Esophagus (tissue), 2 donors: ENCODE data around the gene NPAT. TPM values are rescaled to one million over a fixed set of nuclear protein-coding genes. Genes with fewer than 3 reads are reported as not detected.

ENCODE experiments used
- H3K27ac ChIP-seq, 2 donors: one replicate each; pipeline ENCODE4 v1.5.1; 2013; ENCODE audit warnings: low read depth in 2 of 2, mild to moderate bottlenecking in 2 of 2, inconsistent platforms in 1 of 2, low read length in 1 of 2, moderate library complexity in 1 of 2
- H3K27me3 ChIP-seq, 2 donors: one replicate each; pipeline ENCODE4 v1.6.1; 2013; ENCODE audit warnings: low read length in 2 of 2, control low read depth in 1 of 2, mild to moderate bottlenecking in 1 of 2; ENCODE audit not compliant: insufficient read depth in 2 of 2, control insufficient read depth in 1 of 2
- H3K36me3 ChIP-seq, 2 donors: one replicate each; pipeline ENCODE4 v1.6.1; 2013; ENCODE audit warnings: low read length in 1 of 2; ENCODE audit not compliant: control insufficient read depth in 2 of 2, insufficient read depth in 2 of 2
- H3K4me1 ChIP-seq, 2 donors: one replicate each; pipeline ENCODE4 v1.6.1; 2013; ENCODE audit warnings: low read length in 1 of 2; ENCODE audit not compliant: control insufficient read depth in 2 of 2, insufficient read depth in 2 of 2
- H3K4me3 ChIP-seq, 2 donors: one replicate each; pipeline ENCODE4 v1.5.1; 2013; ENCODE audit warnings: low read length in 2 of 2, mild to moderate bottlenecking in 2 of 2, low read depth in 1 of 2, moderate library complexity in 1 of 2
- H3K9me3 ChIP-seq, 2 donors: one replicate each; pipeline ENCODE4 v1.6.1; 2013; ENCODE audit warnings: mild to moderate bottlenecking in 2 of 2, low read depth in 1 of 2, low read length in 1 of 2, moderate library complexity in 1 of 2; ENCODE audit not compliant: control insufficient read depth in 2 of 2, insufficient read depth in 1 of 2
- WGBS, 2 donors: extraction: QIAGEN DNeasy Blood & Tissue Kit; methylation state at CpG; one replicate each; pipeline ENCODE4 v1.1.7; 2013; 5-methylcytosine and 5-hydroxymethylcytosine counted together
- polyA plus RNA-seq, 2 donors: library from polyadenylated mRNA; stranded (reverse); fragments of 200-250 nt; gene quantifications; one replicate each; pipeline ENCODE4 v1.2.3, GENCODE V29; 2013
- donor health status: healthy with polysubstance abuse.
- donor health status: Bipolar disorder and iron deficiency.

NPAT gene
- polyA plus RNA-seq, 2 donors = 2.0 to 2.5 TPM

DNA sequence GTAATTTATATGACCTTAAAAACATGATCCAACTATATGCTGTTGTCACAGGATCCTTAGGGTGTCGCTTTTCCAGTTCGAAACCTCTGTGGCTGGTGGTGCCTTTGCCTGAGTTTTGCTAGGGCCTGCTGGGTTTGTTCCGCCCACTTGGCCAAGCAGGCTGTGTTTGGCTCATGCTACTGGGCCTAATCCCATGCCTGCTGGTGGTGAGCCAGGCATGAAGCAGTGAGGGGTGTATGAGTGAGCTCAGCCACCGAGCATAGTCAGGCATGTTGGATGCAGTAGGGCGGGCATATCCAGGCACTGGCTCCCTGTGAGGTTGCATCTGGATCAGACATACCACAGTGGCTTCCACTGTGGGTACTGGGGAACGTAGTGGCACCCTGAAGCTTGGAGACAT, 16.3 kb downstream of the NPAT start:
- WGBS, 2 donors = 89 to 93% methylated on average over 6 of the region's 6 CpGs
- Histone ChIP-seq H3K9me3 (peaks cover 2 to 17% of the 10 kb centered on the region in 2 donors), H3K36me3 (peaks cover 0 to 25% of the 10 kb centered on the region in 2 donors), H3K27me3 (no peaks in the 10 kb centered on the region), H3K4me3 (no peak overlapping the region), H3K27ac (no peak overlapping the region), H3K4me1 (no peaks in the 10 kb centered on the region)

DNA sequence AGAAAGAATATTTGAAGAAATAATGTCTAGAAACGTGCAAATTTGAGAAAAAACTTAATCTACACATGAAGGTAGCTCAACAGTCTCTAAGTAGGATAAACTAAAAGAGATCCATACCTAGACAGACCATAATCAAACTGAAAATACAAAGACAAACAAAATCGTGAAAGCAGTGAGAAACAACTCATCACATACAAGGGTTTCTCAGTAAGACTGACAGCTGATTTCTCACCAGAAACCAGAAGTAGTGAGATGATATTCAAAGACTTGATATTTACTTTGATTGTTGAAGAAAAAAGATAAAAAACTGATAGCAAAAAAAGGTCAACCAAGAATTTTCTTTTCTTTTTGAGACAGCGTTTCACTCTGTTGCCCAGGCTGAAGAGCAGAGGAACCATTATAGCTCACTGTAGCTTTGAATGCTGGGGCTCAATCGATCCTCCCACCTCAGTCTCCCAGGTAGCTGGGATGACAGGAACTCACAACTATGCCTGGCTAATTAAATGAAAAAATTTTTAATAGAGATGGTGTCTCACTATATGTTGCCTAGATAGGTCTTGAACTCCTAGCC, 17.4 kb downstream of the NPAT start:
- 93 to 97% methylated on average over 4 of the region's 4 CpGs for WGBS, 2 donors
- Histone ChIP-seq H3K36me3 (peaks cover 0 to 22% of the 10 kb centered on the region in 2 donors), H3K9me3 (peaks cover 2 to 17% of the 10 kb centered on the region in 2 donors), H3K27me3 (no peaks in the 10 kb centered on the region), H3K4me1 (no peaks in the 10 kb centered on the region), H3K4me3 (no peak overlapping the region), H3K27ac (no peak overlapping the region)

DNA sequence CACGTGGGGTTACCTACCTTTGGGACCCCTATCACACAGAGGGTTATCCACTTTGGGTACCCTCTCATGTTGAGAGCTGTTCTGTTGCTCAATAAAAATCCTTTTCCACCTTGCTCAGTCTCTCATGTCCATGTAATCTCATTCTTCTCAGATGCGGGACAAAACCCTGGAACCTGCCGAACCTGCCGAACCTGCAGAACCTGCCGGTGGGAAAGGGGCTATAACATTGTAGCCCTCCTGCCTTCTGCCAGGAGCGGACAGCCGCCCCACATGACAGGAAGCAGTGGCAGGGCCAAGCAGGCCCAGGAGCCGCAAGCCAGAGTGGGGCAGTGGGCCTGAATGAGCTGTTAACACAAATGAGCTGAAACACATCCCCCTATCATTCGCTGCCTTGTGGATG, 18.1 kb downstream of the NPAT start:
- WGBS, 2 donors = 93 to 95% methylated on average over 9 of the region's 9 CpGs
- Histone ChIP-seq H3K4me1 (peaks cover 0 to 2% of the 10 kb centered on the region in 2 donors), H3K4me3 (no peak overlapping the region), H3K27ac (no peak overlapping the region), H3K27me3 (no peaks in the 10 kb centered on the region), H3K9me3 (peaks cover 2 to 17% of the 10 kb centered on the region in 2 donors), H3K36me3 (peaks cover 0 to 22% of the 10 kb centered on the region in 2 donors)

DNA sequence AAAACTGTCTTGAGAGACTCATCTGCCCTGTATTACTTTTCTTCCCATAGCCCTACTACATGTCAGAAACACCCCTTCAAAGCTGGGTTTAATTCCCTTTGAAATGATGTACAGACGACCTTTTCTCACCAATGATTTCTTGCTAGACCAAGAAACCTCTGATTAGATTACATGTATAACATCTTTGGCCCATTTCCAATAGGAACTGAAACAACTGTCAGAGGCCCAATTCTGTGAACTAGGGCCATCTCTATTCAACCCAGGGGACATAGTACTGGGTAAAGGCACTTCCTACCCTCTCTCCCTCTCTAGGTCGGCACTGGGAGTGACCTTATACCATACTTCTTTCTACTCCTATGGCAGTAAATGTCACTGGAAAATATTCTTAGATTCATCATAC, 19.4 kb downstream of the NPAT start:
- Histone ChIP-seq H3K4me3 (no peak overlapping the region), H3K36me3 (peaks cover 0 to 22% of the 10 kb centered on the region in 2 donors), H3K4me1 (peaks cover 0 to 6% of the 10 kb centered on the region in 2 donors), H3K27ac (no peak overlapping the region), H3K9me3 (peaks cover 2 to 17% of the 10 kb centered on the region in 2 donors), H3K27me3 (no peaks in the 10 kb centered on the region)
- WGBS, 2 donors = 68 to 79% methylated on average over 2 of the region's 2 CpGs

DNA sequence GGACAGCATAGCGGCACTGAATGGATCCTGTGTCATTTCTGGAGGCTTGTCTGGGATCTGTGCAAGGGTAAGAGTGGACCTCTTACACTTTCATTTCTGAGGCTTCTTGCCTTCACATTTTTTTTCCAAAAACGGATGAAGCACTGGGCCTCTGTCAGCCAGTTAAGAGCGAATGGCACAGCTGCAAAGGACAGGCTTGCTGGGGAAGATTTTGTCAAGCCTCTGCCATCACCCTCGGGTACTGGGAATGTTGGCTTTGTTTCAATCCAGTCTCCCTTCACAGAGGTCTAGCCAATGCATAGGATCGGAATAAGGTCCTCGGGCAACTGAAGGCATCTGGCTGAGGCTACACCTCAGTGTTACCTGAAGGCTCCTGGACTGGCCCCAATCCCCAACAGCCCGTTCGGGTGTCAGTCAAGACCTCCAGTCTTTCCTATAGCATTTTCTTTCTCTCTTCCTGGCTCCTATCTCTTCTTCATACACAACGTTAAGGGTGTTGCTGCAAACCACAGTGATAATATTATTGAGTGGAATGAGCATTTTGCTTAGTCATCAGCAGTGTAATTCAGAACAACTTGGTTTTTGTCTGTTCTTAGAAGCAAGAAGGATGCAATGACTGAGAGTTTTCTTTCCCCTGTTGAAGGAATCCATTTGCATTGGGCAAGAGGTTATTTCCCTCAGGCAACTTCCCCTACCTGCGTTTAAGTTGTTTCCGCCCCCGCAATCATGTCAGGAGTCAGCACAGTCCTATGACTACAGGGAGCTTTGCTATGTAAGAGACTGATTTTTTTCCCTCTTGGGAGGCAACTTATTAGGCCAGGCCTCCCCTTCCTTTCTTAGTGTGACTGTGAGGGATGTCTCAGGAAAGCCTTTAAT, 22.8 kb downstream of the NPAT start:
- no peak overlapping the region for H3K4me3 ChIP-seq
- WGBS, 2 donors = 76 to 77% methylated on average over 12 of the region's 12 CpGs
- no peak overlapping the region for H3K27ac ChIP-seq
- H3K27me3 ChIP-seq = no peaks in the 10 kb centered on the region
- H3K9me3 ChIP-seq = peaks cover 2 to 3% of the 10 kb centered on the region in 2 donors
- H3K4me1 ChIP-seq = peaks cover 0 to 6% of the 10 kb centered on the region in 2 donors
- H3K36me3 ChIP-seq = peaks cover 0 to 6% of the 10 kb centered on the region in 2 donors

DNA sequence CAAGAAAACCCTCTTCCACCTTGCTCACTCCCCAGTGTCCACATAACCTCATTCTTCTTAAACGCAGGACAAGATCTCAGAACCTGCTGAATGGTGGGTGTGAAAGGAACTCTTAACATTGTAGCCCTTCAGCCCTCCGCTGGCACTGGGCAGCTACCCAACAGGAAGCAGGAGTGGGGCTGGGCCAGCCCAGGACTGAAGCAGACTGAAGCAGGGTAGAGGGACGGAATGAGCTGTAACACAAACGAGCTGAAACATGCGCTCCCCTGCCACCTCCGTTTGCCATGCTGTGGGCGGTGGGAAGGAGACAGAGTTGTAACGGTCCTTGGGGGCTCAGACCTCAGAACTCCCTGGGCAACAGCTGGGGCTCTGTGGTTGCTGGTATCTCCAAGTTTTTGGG, 23.6 kb downstream of the NPAT start:
- no peaks in the 10 kb centered on the region for H3K9me3 ChIP-seq
- no peak overlapping the region for H3K4me3 ChIP-seq
- H3K27me3 ChIP-seq = no peaks in the 10 kb centered on the region
- 65 to 77% methylated on average over 8 of the region's 8 CpGs for WGBS, 2 donors
- H3K4me1 ChIP-seq = peaks cover 0 to 6% of the 10 kb centered on the region in 2 donors
- H3K27ac ChIP-seq = no peak overlapping the region
- peaks cover 0 to 3% of the 10 kb centered on the region in 2 donors for H3K36me3 ChIP-seq

DNA sequence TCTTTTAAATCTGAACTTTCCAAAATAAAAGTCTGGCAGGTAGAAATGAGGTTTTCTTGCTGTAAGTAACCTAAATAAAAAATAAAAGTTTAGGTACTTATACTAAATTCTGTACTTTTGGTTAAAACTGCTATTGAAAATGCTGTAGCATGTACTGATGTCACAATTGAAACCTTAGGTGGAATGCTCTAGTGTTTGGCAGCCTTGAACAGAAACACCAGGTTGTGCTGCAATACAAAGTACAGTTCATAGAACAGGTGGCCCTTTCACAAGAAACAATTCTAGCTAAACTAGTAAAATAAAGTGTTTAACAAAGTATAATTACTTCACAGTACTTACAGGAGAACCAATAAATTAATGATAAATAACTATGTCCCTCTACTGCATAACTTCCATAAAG, 25.1 kb downstream of the NPAT start:
- no peak overlapping the region for H3K27ac ChIP-seq
- H3K36me3 ChIP-seq = peaks cover 0 to 3% of the 10 kb centered on the region in 2 donors
- peaks cover 0 to 6% of the 10 kb centered on the region in 2 donors for H3K4me1 ChIP-seq
- no peaks in the 10 kb centered on the region for H3K27me3 ChIP-seq
- H3K4me3 ChIP-seq = no peak overlapping the region
- no peaks in the 10 kb centered on the region for H3K9me3 ChIP-seq

DNA sequence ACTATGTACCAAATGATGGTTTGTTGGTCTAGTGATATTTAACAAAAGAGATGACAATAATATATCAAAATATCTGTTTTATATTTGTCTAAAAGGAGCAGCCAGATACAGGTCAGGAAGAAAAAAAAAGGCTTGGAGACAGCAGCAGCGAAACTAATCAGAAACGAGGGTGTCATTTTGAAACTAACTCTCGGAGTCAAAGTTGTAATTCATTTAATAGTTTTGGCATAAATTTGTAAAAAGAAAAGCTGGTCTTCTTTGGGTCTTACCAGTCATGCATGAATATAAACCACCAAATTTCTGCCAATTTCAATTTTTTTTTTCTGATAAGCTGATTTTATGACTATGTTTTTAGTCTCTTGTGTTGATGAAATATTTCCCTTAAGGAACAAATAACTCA, 25.5 kb downstream of the NPAT start:
- peaks cover 0 to 6% of the 10 kb centered on the region in 2 donors for H3K4me1 ChIP-seq
- no peaks in the 10 kb centered on the region for H3K27me3 ChIP-seq
- 78 to 82% methylated on average over 3 of the region's 3 CpGs for WGBS, 2 donors
- no peaks in the 10 kb centered on the region for H3K9me3 ChIP-seq
- no peak overlapping the region for H3K27ac ChIP-seq
- H3K4me3 ChIP-seq = no peak overlapping the region
- no peaks in the 10 kb centered on the region for H3K36me3 ChIP-seq

DNA sequence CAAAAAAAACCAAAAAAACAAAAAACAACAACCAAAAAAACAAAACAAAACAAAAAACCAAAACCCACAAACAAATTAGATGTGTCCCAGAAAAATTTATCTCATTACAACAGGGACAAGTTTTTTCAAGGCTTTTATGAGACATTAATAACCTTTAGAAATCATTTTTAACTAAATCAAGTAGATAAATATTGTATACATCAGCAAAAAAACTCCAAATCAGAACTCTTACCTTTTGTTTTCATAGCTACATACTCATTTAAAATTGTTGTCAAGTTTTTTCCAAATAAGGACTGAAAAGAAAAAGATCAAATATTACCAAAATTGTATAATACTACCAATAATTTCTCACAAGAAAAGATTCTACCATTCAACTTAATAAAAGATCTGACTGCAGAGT, 28.7 kb downstream of the NPAT start:
- H3K27me3 ChIP-seq = no peaks in the 10 kb centered on the region
- no peaks in the 10 kb centered on the region for H3K4me1 ChIP-seq
- no peak overlapping the region for H3K27ac ChIP-seq
- no peak overlapping the region for H3K4me3 ChIP-seq
- no peaks in the 10 kb centered on the region for H3K36me3 ChIP-seq
- H3K9me3 ChIP-seq = no peaks in the 10 kb centered on the region

DNA sequence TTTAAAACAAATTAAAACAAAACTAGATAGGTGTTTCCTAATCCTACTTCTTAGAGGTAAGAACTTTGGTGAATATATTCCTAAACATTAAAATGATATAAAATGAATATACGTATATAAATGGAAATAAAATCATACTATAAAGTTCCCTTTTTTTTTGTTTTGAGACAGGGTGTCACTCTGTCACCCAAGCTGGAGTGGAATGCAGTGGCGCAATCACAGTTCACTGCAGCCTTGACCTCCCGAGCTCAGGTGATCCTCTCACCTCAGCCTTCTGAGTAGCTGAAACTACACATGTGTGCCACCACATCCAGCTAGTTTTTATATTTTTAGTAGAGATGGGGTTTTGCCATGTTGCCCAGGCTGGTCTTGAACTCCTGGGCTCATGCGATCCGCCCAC, 44.9 kb downstream of the NPAT start:
- Histone ChIP-seq H3K4me1 (no peaks in the 10 kb centered on the region), H3K4me3 (no peak overlapping the region), H3K27me3 (no peaks in the 10 kb centered on the region), H3K27ac (no peak overlapping the region), H3K9me3 (no peaks in the 10 kb centered on the region), H3K36me3 (no peaks in the 10 kb centered on the region)
- 78 to 87% methylated on average over 5 of the region's 5 CpGs for WGBS, 2 donors
